ENCODE results near the gene ARFGAP3.

GRCh38 chr22:42872821-42873220 is 15.7 kb upstream of the ARFGAP3 start:
- TF ChIP-seq, protein P1, sequence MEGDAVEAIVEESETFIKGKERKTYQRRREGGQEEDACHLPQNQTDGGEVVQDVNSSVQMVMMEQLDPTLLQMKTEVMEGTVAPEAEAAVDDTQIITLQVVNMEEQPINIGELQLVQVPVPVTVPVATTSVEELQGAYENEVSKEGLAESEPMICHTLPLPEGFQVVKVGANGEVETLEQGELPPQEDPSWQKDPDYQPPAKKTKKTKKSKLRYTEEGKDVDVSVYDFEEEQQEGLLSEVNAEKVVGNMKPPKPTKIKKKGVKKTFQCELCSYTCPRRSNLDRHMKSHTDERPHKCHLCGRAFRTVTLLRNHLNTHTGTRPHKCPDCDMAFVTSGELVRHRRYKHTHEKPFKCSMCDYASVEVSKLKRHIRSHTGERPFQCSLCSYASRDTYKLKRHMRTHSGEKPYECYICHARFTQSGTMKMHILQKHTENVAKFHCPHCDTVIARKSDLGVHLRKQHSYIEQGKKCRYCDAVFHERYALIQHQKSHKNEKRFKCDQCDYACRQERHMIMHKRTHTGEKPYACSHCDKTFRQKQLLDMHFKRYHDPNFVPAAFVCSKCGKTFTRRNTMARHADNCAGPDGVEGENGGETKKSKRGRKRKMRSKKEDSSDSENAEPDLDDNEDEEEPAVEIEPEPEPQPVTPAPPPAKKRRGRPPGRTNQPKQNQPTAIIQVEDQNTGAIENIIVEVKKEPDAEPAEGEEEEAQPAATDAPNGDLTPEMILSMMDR (IDR thresholded peaks at IDR 0.05), result no peak
- TF ChIP-seq POLR2A (IDR thresholded peaks at IDR 0.05) (no peak), POLR2AphosphoS5 (IDR thresholded peaks at IDR 0.05) (no peak), EP300 (IDR thresholded peaks at IDR 0.05) (no peak)

Measured in sigmoid colon (tissue), 4 donors.